ENCODE data around the gene RPS19.

DNA sequence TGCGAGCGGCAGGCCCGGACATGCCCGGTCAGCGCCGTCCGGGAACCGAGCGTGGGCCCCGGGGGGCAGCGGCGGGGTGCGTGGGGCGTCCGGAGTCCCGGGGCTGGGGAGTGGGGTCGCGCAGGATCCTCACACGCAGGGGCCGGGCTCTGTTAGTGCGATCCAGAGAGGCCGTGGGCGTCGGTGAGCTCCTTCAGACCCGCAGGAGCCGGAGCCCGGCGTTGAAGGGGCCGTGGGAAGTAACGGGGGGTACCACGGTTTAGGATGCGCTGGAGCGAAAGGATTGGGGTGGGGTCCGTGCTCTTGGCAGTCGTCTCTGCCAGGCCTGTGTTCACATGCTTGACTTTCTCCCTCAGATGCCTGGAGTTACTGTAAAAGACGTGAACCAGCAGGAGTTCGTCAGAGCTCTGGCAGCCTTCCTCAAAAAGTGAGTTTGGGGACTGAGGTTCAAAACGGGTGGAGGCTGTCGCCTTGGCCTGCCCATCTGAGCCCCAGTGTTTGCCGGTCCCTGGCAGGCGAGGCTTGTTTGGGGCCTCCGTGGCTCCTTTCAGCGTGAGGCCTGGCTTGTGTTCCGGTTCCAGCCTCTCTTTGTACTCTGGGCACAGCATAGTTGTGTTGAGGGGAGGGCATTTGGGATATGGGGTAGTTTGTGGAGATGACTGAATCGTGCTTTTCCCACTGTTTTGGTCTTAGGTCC, 512 bp downstream of the RPS19 start:
- TF ChIP-seq CEBPB (IDR thresholded peaks at IDR 0.05) (no peak), EP300 (IDR thresholded peaks at IDR 0.05) (no peak), CTCF (IDR thresholded peaks at IDR 0.05) (no peak), RAD21 (conservative IDR thresholded peaks at IDR 0.05 in 1 of 2, IDR thresholded peaks at IDR 0.05 in 1 of 2) (no peak)
